HPDE6-E6E7 (cell line): Measurements from ENCODE around the gene GLIS1.

ENCODE experiments used
- DNase-seq: peaks from one replicate; pipeline ENCODE4 v3.0.0; 2011; ENCODE audit warnings: missing footprints; ENCODE audit errors: extremely low spot score

GLIS1 gene

GRCh38 chr1:53678938-53679825 is 59.8 kb downstream of the GLIS1 start:
- DNase-seq, result no peak

GRCh38 chr1:53678507-53678906 is 60.5 kb downstream of the GLIS1 start:
- DNase-seq, result no peak

GRCh38 chr1:53678046-53678445 is 60.9 kb downstream of the GLIS1 start:
- DNase-seq, result no peak

- no peak for DNase-seq
Measured at GRCh38 chr1:53677486-53677885, 61.5 kb downstream of the GLIS1 start.

- DNase-seq, result no peak
Measured at GRCh38 chr1:53672785-53673184, 66.2 kb downstream of the GLIS1 start.

- no peak for DNase-seq
Measured at GRCh38 chr1:53672243-53672642, 66.7 kb downstream of the GLIS1 start.

- DNase-seq, result no peak
Measured at GRCh38 chr1:53669621-53670191, 69.3 kb downstream of the GLIS1 start.

GRCh38 chr1:53666566-53666965 is 72.4 kb downstream of the GLIS1 start:
- DNase-seq, result no peak

GRCh38 chr1:53665996-53666395 is 73.0 kb downstream of the GLIS1 start:
- DNase-seq, result no peak

GRCh38 chr1:53663529-53664300 is 75.2 kb downstream of the GLIS1 start:
- DNase-seq, result no peak

GRCh38 chr1:53662951-53663350 is 76.0 kb downstream of the GLIS1 start:
- no peak for DNase-seq

- no peak for DNase-seq
Measured at GRCh38 chr1:53662169-53662568, 76.8 kb downstream of the GLIS1 start.

GRCh38 chr1:53661496-53661895 is 77.5 kb downstream of the GLIS1 start:
- DNase-seq, result no peak

GRCh38 chr1:53660666-53661065 is 78.3 kb downstream of the GLIS1 start:
- no peak for DNase-seq

GRCh38 chr1:53659436-53659835 is 79.5 kb downstream of the GLIS1 start:
- DNase-seq, result no peak

GRCh38 chr1:53658489-53659230 is 80.3 kb downstream of the GLIS1 start:
- no peak for DNase-seq

- no peak for DNase-seq
Measured at GRCh38 chr1:53657891-53658396, 81.0 kb downstream of the GLIS1 start.

GRCh38 chr1:53657531-53657805 is 81.5 kb downstream of the GLIS1 start:
- DNase-seq, result no peak

- no peak for DNase-seq
Measured at GRCh38 chr1:53656747-53657530, 82.0 kb downstream of the GLIS1 start.

- DNase-seq, result no peak
Measured at GRCh38 chr1:53655931-53656746, 82.8 kb downstream of the GLIS1 start.
